KMS-11 (cell line): ENCODE results near the gene MEGF6.

ENCODE experiments used
- H2AFZ ChIP-seq: fragments of 200-600 bp; sonication (generic); 2 replicates; pipeline ENCODE4 v1.6.1; 2016; ENCODE audit warnings: antibody characterized with exemption, mixed run types, low read depth
- H3K27ac ChIP-seq: fragments of 200-600 bp; sonication (generic); 2 replicates; pipeline ENCODE4 v1.6.1; 2016; ENCODE audit warnings: mild to moderate bottlenecking, mixed run types
- H3K27me3 ChIP-seq: fragments of 200-600 bp; sonication (generic); 2 replicates; pipeline ENCODE4 v1.6.1; 2017; ENCODE audit warnings: mild to moderate bottlenecking, low read depth, mixed run types, moderate library complexity; ENCODE audit not compliant: insufficient read depth
- H3K36me3 ChIP-seq: fragments of 200-600 bp; sonication (generic); 2 replicates; pipeline ENCODE4 v1.6.1; 2017; ENCODE audit warnings: mild to moderate bottlenecking, mixed run types; ENCODE audit not compliant: insufficient read depth
- H3K4me1 ChIP-seq: fragments of 200-600 bp; sonication (generic); 2 replicates; pipeline ENCODE4 v1.6.1; 2016; ENCODE audit warnings: mild to moderate bottlenecking, low read depth, mixed run types; ENCODE audit not compliant: poor library complexity, severe bottlenecking
- H3K4me2 ChIP-seq: fragments of 200-600 bp; sonication (generic); 2 replicates; pipeline ENCODE4 v1.7.0; 2016; ENCODE audit warnings: mild to moderate bottlenecking, mixed run types
- H3K4me3 ChIP-seq: fragments of 200-600 bp; sonication (generic); IDR thresholded peaks from 2 replicates; pipeline ENCODE4 v1.6.1; 2017; ENCODE audit warnings: low read depth, low read length, mixed read lengths; ENCODE audit not compliant: insufficient read depth
- H3K79me2 ChIP-seq: fragments of 200-600 bp; sonication (generic); 2 replicates; pipeline ENCODE4 v1.6.1; 2016; ENCODE audit warnings: low read depth, mixed run types; ENCODE audit not compliant: insufficient read depth
- H3K9ac ChIP-seq: fragments of 200-600 bp; sonication (generic); 2 replicates; pipeline ENCODE4 v1.6.1; 2016; ENCODE audit warnings: mild to moderate bottlenecking, mixed run types
- H4K20me1 ChIP-seq: fragments of 200-600 bp; sonication (generic); 2 replicates; pipeline ENCODE4 v1.6.1; 2016; ENCODE audit warnings: mild to moderate bottlenecking, mixed run types; ENCODE audit not compliant: insufficient read depth
- TF ChIP-seq, protein P1 (sequence below): fragments of 200-600 bp; sonication (generic); conservative IDR thresholded peaks from 2 replicates; pipeline ENCODE4 v1.6.1; 2017; ENCODE audit warnings: low read depth, mild to moderate bottlenecking, antibody characterized with exemption, low read length, moderate library complexity, mixed read lengths

MEGF6 gene

DNA sequence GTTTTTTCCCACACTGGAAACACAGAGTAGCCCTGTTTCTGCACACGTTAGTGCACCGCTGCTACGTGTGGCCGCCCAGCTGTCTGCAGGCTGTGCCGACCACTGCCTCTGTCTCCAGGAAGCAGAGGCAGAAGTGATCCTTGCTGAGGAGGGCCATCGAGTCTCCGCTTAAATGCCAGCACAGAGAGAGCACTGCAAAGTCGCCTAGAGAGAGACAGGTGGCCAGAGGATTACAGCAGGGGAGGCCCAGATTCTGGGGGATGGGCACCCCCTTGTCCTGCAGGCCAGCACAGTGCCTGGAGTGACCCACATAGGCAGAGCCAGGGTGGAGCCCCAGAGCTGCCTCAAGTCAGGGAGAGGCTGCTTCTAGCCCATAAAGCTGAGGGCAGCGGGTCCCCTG, 19.6 kb upstream of the MEGF6 start:
- H3K36me3 ChIP-seq, result no peaks in the 10 kb centered on the region
- TF ChIP-seq, protein P1, sequence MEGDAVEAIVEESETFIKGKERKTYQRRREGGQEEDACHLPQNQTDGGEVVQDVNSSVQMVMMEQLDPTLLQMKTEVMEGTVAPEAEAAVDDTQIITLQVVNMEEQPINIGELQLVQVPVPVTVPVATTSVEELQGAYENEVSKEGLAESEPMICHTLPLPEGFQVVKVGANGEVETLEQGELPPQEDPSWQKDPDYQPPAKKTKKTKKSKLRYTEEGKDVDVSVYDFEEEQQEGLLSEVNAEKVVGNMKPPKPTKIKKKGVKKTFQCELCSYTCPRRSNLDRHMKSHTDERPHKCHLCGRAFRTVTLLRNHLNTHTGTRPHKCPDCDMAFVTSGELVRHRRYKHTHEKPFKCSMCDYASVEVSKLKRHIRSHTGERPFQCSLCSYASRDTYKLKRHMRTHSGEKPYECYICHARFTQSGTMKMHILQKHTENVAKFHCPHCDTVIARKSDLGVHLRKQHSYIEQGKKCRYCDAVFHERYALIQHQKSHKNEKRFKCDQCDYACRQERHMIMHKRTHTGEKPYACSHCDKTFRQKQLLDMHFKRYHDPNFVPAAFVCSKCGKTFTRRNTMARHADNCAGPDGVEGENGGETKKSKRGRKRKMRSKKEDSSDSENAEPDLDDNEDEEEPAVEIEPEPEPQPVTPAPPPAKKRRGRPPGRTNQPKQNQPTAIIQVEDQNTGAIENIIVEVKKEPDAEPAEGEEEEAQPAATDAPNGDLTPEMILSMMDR, result no peak

DNA sequence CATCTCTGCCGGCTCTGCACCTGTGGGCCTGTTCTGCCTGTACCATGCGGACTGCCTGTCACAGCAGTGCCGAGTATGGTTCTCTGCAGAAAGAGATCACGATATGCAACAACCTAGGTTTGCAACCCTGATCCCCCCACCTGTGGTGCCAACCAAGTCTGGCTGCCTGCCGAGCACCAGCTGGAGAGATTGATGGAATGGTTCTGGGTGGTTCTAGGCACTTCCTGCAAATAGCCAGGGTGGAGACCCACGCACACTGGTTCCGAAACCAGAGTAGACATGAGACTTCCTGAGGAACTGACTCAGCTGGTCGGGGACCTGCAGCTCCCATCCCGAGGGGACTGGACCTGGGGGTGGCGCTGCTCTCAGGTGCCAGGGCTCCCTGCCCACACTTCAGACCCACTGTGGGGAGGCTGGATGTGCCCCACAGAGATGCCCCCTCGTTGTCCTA, 18.9 kb upstream of the MEGF6 start:
- Histone ChIP-seq H4K20me1 (no peaks in the 10 kb centered on the region), H3K4me1 (no peaks in the 10 kb centered on the region), H2AFZ (no peak overlapping the region), H3K9ac (no peak overlapping the region), H3K4me3 (no peak overlapping the region), H3K79me2 (no peaks in the 10 kb centered on the region), H3K4me2 (no peak overlapping the region), H3K27ac (no peak overlapping the region), H3K27me3 (no peaks in the 10 kb centered on the region), H3K36me3 (no peaks in the 10 kb centered on the region)
- TF ChIP-seq, protein P1, result no peak

More for the DNA sequence above, 19.6 kb upstream of the MEGF6 start:
- no peaks in the 10 kb centered on the region for H4K20me1 ChIP-seq
- H2AFZ ChIP-seq, result no peak overlapping the region
- H3K9ac ChIP-seq, result no peak overlapping the region
- no peaks in the 10 kb centered on the region for H3K4me1 ChIP-seq
- no peak overlapping the region for H3K27ac ChIP-seq
- H3K27me3 ChIP-seq, result no peaks in the 10 kb centered on the region
- no peak overlapping the region for H3K4me3 ChIP-seq
- H3K4me2 ChIP-seq, result no peak overlapping the region
- no peaks in the 10 kb centered on the region for H3K79me2 ChIP-seq

DNA sequence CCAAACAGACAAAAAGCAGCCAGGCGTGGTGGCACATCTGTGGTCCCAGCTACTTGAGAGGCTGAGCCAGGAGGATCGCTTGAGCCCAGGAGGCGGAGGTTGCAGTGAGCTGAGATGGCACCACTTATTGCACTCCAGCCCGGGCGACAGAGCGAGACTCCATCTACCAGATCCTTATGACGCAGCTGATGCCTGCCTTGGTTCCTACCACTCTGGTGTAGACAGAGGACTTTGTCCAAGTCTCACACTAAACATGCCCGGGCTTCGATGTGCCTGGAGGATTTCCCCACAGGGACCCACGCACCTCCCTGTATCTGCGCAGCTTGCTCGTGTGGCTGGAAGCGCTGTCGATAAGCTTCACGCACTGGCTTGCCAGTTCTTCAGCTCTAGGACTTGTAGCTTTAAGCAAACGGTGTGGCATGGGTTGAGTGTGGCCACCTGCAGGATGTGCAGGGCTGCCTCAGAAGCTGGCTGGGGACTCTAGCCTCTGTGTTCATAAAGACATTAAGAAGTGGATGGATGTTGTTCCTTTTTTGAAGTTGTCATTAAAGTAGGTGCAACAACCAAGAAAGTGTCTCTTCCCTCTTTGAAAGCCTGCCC, 18.4 kb upstream of the MEGF6 start:
- no peak overlapping the region for H3K4me2 ChIP-seq

DNA sequence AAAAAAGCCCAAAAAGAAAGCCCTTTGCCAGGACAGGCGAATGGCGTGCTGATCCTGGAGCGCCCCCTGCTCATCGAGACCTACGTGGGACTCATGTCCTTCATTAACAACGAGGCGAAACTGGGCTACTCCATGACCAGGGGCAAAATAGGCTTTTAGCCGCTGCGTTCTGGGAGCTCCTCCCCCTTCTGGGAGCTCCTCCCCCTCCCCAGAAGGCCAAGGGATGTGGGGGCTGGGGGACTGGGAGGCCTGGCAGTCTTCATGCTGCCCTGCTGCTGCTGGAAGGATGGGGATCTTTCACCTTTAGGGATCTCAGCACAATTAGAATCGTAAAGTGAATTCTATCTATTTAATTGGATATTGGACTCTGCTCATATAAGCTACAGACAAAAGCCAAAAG, 17.1 kb upstream of the MEGF6 start:
- Histone ChIP-seq H3K4me2 (no peak overlapping the region), H2AFZ (no peak overlapping the region), H3K4me3 (no peak overlapping the region), H3K27ac (no peak overlapping the region), H4K20me1 (no peaks in the 10 kb centered on the region), H3K9ac (no peak overlapping the region), H3K4me1 (peaks cover 6% of the 10 kb centered on the region), H3K36me3 (no peaks in the 10 kb centered on the region), H3K27me3 (no peaks in the 10 kb centered on the region), H3K79me2 (no peaks in the 10 kb centered on the region)
- TF ChIP-seq, protein P1, result no peak

More for the DNA sequence above, 18.4 kb upstream of the MEGF6 start:
- H3K4me1 ChIP-seq, result no peaks in the 10 kb centered on the region
- no peaks in the 10 kb centered on the region for H4K20me1 ChIP-seq
- no peaks in the 10 kb centered on the region for H3K27me3 ChIP-seq
- no peak overlapping the region for H3K4me3 ChIP-seq
- H3K27ac ChIP-seq, result no peak overlapping the region
- H3K79me2 ChIP-seq, result no peaks in the 10 kb centered on the region
- H2AFZ ChIP-seq, result no peak overlapping the region
- TF ChIP-seq, protein P1, result no peak
- H3K36me3 ChIP-seq, result no peaks in the 10 kb centered on the region
- H3K9ac ChIP-seq, result no peak overlapping the region
